H1 (cell line): ENCODE data around the gene WASF3.

ENCODE experiments used
- BACH1 ChIP-seq: IDR thresholded peaks from 2 replicates; pipeline ENCODE4 v1.6.1; 2012; ENCODE audit warnings: low read length, improper control_type of control experiment
- BCL11A ChIP-seq, 2 experiments: IDR thresholded peaks; one replicate each; pipeline ENCODE4 v1.6.1; 2011; ENCODE audit warnings: low read depth in 2 of 2, low read length in 2 of 2, mild to moderate bottlenecking in 2 of 2
- EP300 ChIP-seq, 2 experiments: IDR thresholded peaks; 1 replicate in 1 of 2; 2 replicates in 1 of 2; pipeline ENCODE4 v1.6.1; 2011 to 2012; ENCODE audit warnings: low read depth in 2 of 2, low read length in 2 of 2, mild to moderate bottlenecking in 2 of 2, borderline replicate concordance in 1 of 2, inconsistent platforms in 1 of 2, moderate library complexity in 1 of 2
- GABPA ChIP-seq: IDR thresholded peaks from 2 replicates; pipeline ENCODE4 v1.6.1; 2011; ENCODE audit warnings: mild to moderate bottlenecking, low read length, moderate library complexity, borderline replicate concordance; ENCODE audit not compliant: insufficient read depth
- HDAC2 ChIP-seq, 2 experiments: fragments of 300-600 bp in 1 of 2; sonication (generic) in 1 of 2; IDR thresholded peaks; 2 replicates each; pipeline ENCODE4 v1.6.1; 2011 to 2012; ENCODE audit warnings: low read depth in 2 of 2, low read length in 2 of 2, mild to moderate bottlenecking in 2 of 2, moderate library complexity in 2 of 2, borderline replicate concordance in 1 of 2, inconsistent platforms in 1 of 2
- HDAC6 ChIP-seq: IDR thresholded peaks from one replicate; pipeline ENCODE4 v1.7.1; 2012; ENCODE audit warnings: low read depth, mild to moderate bottlenecking, inconsistent platforms, low read length, moderate library complexity
- JUND ChIP-seq: IDR thresholded peaks from 2 replicates; pipeline ENCODE4 v1.6.1; 2011; ENCODE audit warnings: mild to moderate bottlenecking, improper control_type of control experiment, low read length
- NANOG ChIP-seq: IDR thresholded peaks from 2 replicates; pipeline ENCODE4 v1.6.1; 2011; ENCODE audit warnings: low read length, low read depth, mild to moderate bottlenecking, inconsistent platforms; ENCODE audit not compliant: insufficient read depth, poor library complexity, severe bottlenecking
- SUZ12 ChIP-seq: fragments of 200-600 bp; sonication (generic); IDR thresholded peaks from 2 replicates; pipeline ENCODE4 v1.6.1; 2012; ENCODE audit warnings: mild to moderate bottlenecking, inconsistent platforms, low read length, moderate library complexity, mixed read lengths
- TAF1 ChIP-seq: IDR thresholded peaks from 2 replicates; pipeline ENCODE4 v1.6.1; 2011; ENCODE audit warnings: mild to moderate bottlenecking, low read depth, low read length
- TAF7 ChIP-seq: optimal IDR thresholded peaks from 2 replicates; pipeline ENCODE3; 2011; ENCODE audit warnings: low read depth, mild to moderate bottlenecking, inconsistent platforms, low read length, moderate library complexity, borderline replicate concordance
- YY1 ChIP-seq: IDR thresholded peaks from 2 replicates; pipeline ENCODE4 v1.6.1; 2011; ENCODE audit warnings: low read depth, mild to moderate bottlenecking, low read length
- TF ChIP-seq, protein P1 (sequence below): IDR thresholded peaks from 2 replicates; pipeline ENCODE4 v1.6.1; 2012; ENCODE audit warnings: inconsistent platforms
- TF ChIP-seq, protein P2 (sequence below), 3 experiments: IDR thresholded peaks; 1 replicate in 2 of 3; 2 replicates in 1 of 3; pipeline versions ENCODE4 v1.5.1 to v1.6.1; 2011; ENCODE audit warnings: low read length in 3 of 3, mild to moderate bottlenecking in 3 of 3, inconsistent platforms in 2 of 3, low read depth in 1 of 3, moderate library complexity in 1 of 3; ENCODE audit not compliant: insufficient read depth in 1 of 3; ENCODE audit errors: control extremely low read depth in 1 of 3

DNA sequence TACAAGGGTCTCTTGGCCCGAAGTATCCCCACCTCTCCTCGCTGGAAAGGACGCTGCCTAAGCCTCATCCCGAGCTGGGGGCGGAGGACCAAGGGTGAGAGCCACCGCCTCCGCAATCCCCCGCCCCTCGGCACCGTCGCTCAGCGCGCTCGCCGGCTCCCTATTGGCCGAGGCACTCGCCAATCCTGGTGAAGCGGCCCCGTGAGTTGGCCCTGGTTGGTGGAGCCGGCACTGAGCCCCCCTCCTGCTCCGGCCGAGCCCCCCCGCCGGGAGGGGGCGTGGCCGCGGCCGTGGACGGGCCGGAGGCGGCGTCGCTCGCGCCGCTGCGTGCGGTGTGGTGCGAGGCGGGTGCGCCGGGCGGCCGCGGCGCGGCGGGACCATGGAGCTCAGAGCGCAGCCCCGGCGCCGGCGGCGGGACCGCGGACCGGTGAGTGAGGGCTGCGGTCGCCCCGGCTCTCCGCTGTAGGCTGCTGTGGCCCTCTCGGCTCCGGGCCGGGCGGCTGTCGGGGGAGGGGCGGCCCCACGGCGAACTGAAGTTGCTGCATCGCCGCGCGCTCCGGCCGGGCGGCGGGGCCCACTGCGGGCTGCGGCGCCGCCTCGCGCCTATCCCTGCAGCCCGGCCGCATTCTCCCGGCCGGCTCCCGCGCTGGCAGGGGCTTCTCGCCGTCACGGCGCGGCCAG is at the start of gene WASF3:
- TF ChIP-seq NANOG (no peak), TAF1 (peak; percentile 47), HDAC2 (IDR thresholded peaks at IDR 0.05; ENCODE audit: borderline replicate concordance in 1 of 2, low read depth in 2 of 2, low read length in 2 of 2) (no peak), TAF7 (no peak), EP300 (IDR thresholded peaks at IDR 0.05; ENCODE audit: borderline replicate concordance in 1 of 2, low read depth in 2 of 2, low read length in 2 of 2) (no peak), BACH1 (peak; percentile 33; the same call in 1 of the 2 replicates), GABPA (no peak), BCL11A (IDR thresholded peaks at IDR 0.05; ENCODE audit: low read depth in 2 of 2, low read length in 2 of 2) (no peak), JUND (no peak), YY1 (no peak), HDAC6 (no peak), SUZ12 (no peak)
- TF ChIP-seq, protein P1, sequence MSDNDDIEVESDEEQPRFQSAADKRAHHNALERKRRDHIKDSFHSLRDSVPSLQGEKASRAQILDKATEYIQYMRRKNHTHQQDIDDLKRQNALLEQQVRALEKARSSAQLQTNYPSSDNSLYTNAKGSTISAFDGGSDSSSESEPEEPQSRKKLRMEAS, result peak; percentile 57
- TF ChIP-seq, protein P2, sequence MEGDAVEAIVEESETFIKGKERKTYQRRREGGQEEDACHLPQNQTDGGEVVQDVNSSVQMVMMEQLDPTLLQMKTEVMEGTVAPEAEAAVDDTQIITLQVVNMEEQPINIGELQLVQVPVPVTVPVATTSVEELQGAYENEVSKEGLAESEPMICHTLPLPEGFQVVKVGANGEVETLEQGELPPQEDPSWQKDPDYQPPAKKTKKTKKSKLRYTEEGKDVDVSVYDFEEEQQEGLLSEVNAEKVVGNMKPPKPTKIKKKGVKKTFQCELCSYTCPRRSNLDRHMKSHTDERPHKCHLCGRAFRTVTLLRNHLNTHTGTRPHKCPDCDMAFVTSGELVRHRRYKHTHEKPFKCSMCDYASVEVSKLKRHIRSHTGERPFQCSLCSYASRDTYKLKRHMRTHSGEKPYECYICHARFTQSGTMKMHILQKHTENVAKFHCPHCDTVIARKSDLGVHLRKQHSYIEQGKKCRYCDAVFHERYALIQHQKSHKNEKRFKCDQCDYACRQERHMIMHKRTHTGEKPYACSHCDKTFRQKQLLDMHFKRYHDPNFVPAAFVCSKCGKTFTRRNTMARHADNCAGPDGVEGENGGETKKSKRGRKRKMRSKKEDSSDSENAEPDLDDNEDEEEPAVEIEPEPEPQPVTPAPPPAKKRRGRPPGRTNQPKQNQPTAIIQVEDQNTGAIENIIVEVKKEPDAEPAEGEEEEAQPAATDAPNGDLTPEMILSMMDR (IDR thresholded peaks at IDR 0.05; ENCODE audit: control extremely low read depth in 1 of 3, insufficient read depth in 1 of 3, low read depth in 1 of 3, low read length in 3 of 3), result no peak
